Lower leg skin (tissue), 4 donors: ENCODE results near the gene NT5DC1. TPM values are rescaled to one million over a fixed set of nuclear protein-coding genes. Genes with fewer than 3 reads are reported as not detected.

Source experiments
- DNase-seq, 2 donors: peaks; one replicate each; pipeline ENCODE4 v3.0.0-alpha.2; 2019; ENCODE audit warnings: low spot score in 2 of 2
- H3K4me3 ChIP-seq: fragments of 200-600 bp; sonication (generic); 2 replicates; pipeline ENCODE4 v1.5.1; 2017; ENCODE audit warnings: mild to moderate bottlenecking, low read depth; ENCODE audit not compliant: poor library complexity, severe bottlenecking
- CTCF ChIP-seq, 3 donors: fragments of 450-650 bp; IDR thresholded peaks; one replicate each; pipeline ENCODE4 v1.5.1; 2016; ENCODE audit warnings: antibody characterized with exemption in 3 of 3, mild to moderate bottlenecking in 3 of 3, moderate library complexity in 2 of 3
- POLR2A ChIP-seq, 2 donors: fragments of 450-650 bp; IDR thresholded peaks; one replicate each; pipeline ENCODE4 v1.6.1; 2016 to 2017; ENCODE audit warnings: antibody characterized with exemption in 2 of 2, mild to moderate bottlenecking in 1 of 2, moderate library complexity in 1 of 2
- WGBS, 2 donors: methylation state at CpG; one replicate each; pipeline ENCODE4 v1.1.5; 2018; 5-methylcytosine and 5-hydroxymethylcytosine counted together
- intact Hi-C: fragments of 100-400 bp; cut with DNase I; formaldehyde crosslinking; loops from one replicate; pipeline ENCODE4 v1.15.0; 2023; ENCODE audit warnings: low total_unique reads
- total RNA-seq, 4 donors: library from RNA; depleted of rRNA; stranded (reverse); fragments of >200 nt; gene quantifications; one replicate each; pipeline ENCODE4 v1.1.0, GENCODE V29; 2016

NT5DC1 gene
- total RNA-seq, 4 donors from 2014 or later: 7.7 to 25.0 (median 12.3) TPM

DNA sequence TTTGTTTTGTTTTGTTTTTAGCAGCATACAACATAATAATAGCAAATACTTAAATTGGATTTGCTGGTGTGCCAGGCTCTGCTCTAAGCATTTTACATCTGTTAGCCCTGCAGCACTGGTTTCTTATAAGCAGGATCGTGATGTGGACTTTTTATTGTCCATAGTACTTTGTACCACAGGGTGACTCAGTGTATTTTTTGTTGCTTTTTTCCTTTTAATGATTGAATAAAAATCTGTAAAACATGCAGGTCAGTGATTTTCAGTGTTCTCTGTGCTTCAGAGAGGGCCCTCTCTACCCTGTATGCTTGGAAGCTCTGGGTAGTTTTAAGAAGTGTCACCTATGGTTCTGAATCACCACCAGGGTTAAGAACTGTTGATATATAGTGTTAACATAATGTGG is 4.0 kb downstream of the NT5DC1 start:
- no peak for TF ChIP-seq POLR2A (IDR thresholded peaks at IDR 0.05)
- no peak for TF ChIP-seq CTCF (IDR thresholded peaks at IDR 0.05)
- WGBS, 2 donors: 93 to 96% methylated on average over 1 of the region's 1 CpG
- intact Hi-C loops: no loop called here
- no peak overlapping the region for H3K4me3 ChIP-seq
- DNase-seq: no peak

- no peak overlapping the region for H3K4me3 ChIP-seq
- TF ChIP-seq CTCF (IDR thresholded peaks at IDR 0.05): no peak
- no peak for TF ChIP-seq POLR2A (IDR thresholded peaks at IDR 0.05)
- intact Hi-C loops: no loop called here
- 90 to 95% methylated on average over 3 of the region's 3 CpGs for WGBS, 2 donors
- DNase-seq: no peak
These were observed 4.6 kb downstream of the NT5DC1 start for GRCh38 chr6:116105247-116105646.

DNA sequence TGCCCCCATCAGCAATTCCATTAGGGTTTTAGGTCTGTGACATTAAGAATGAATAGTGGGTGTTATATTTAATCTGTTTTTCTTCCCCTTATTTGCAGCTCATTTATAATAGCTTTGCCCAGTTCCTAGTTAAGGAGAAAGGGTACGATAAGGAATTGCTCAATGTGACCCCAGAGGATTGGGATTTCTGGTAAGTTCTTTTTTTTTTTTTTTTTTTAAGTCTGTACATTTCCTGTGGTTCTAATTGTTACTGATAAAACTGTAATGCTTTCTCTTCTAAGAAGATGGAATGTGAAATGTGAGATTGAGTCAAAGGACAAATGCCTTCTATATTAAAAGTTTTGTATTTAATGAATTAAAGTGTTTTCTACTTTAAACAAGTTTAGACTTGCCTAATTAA is 5.5 kb downstream of the NT5DC1 start:
- no peak for DNase-seq
- H3K4me3 ChIP-seq: no peak overlapping the region
- WGBS, 2 donors: 35 to 55% methylated on average over 1 of the region's 1 CpG
- no peak for TF ChIP-seq POLR2A (IDR thresholded peaks at IDR 0.05)
- no peak for TF ChIP-seq CTCF (IDR thresholded peaks at IDR 0.05)
- intact Hi-C loops: no loop called here

DNA sequence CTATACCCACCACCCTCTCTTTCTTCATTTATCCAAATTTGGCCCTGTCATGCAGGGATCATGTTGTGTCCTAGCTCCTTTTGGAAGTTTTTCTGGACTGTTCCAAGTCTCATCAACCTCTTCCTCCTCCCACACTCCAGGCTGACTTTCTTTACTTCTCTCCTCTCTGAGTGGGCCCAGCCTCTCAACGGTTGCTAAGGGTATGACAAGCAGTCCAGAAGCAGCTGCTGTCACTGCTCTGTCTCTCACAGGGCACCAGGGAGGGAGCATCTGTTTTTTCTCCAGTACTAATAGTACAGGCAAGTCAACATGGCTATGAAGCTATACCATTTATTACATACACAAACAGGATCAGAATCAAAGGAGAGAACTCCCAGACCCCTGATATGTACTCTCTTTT is 8.2 kb downstream of the NT5DC1 start:
- DNase-seq: no peak
- no peak overlapping the region for H3K4me3 ChIP-seq
- intact Hi-C loops: no loop called here
- 63% methylated on average over 1 of the region's 1 CpG for WGBS, 2 donors
- TF ChIP-seq POLR2A (IDR thresholded peaks at IDR 0.05) (no peak), CTCF (IDR thresholded peaks at IDR 0.05) (no peak)

GRCh38 chr6:116111552-116112528 is 11.2 kb downstream of the NT5DC1 start:
- DNase-seq: no peak
- 73 to 83% methylated on average over 5 of the region's 5 CpGs for WGBS, 2 donors
- intact Hi-C loops: no loop called here
- no peak overlapping the region for H3K4me3 ChIP-seq
- TF ChIP-seq POLR2A (IDR thresholded peaks at IDR 0.05): no peak

GRCh38 chr6:116113386-116113785 is 12.7 kb downstream of the NT5DC1 start:
- no peak overlapping the region for H3K4me3 ChIP-seq
- TF ChIP-seq POLR2A (IDR thresholded peaks at IDR 0.05): no peak
- TF ChIP-seq CTCF (IDR thresholded peaks at IDR 0.05): no peak
- intact Hi-C loops: no loop called here
- DNase-seq: no peak
- 98% methylated on average over 2 of the region's 2 CpGs for WGBS, 2 donors
